HG02623 (cell line): ENCODE measurements around the gene TNFRSF4.
"Not testable (repeated sequence)": the region's sequence is repeated elsewhere in the genome, so short reads cannot be mapped to it uniquely, and the experiment has no call there.

Experiments used
- ATAC-seq: cut with Tn5 transposase; IDR thresholded peaks from one replicate; pipeline ENCODE4 v1.9.1; 2021; ENCODE audit warnings: moderate library complexity; ENCODE audit not compliant: unreplicated experiment

TNFRSF4 gene

DNA sequence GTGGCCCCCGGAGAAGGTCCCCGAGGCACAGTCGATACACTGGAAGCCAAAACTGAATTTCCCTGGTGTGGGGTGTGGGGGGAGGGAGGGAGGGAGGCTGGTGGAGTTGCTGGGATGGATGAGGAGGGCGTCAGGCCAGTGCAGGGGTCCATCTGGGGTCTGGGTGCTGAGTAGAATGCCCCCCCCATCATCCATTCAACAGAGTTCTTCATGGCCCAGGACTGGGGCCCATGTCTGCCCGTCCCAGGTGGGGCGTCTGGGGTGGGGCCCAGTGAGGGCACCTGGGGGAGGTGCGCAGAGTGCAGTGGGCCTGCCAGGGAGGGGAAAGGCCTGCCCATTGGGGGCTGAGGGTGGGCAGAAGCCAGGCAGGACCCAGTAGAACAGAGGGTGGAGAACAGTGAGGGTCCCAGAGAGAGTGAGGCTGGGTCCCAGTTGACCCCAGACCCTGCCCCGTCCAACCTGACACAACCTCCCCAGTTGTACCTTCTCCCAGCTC is 9.5 kb downstream of the TNFRSF4 start:
- no peak for ATAC-seq

DNA sequence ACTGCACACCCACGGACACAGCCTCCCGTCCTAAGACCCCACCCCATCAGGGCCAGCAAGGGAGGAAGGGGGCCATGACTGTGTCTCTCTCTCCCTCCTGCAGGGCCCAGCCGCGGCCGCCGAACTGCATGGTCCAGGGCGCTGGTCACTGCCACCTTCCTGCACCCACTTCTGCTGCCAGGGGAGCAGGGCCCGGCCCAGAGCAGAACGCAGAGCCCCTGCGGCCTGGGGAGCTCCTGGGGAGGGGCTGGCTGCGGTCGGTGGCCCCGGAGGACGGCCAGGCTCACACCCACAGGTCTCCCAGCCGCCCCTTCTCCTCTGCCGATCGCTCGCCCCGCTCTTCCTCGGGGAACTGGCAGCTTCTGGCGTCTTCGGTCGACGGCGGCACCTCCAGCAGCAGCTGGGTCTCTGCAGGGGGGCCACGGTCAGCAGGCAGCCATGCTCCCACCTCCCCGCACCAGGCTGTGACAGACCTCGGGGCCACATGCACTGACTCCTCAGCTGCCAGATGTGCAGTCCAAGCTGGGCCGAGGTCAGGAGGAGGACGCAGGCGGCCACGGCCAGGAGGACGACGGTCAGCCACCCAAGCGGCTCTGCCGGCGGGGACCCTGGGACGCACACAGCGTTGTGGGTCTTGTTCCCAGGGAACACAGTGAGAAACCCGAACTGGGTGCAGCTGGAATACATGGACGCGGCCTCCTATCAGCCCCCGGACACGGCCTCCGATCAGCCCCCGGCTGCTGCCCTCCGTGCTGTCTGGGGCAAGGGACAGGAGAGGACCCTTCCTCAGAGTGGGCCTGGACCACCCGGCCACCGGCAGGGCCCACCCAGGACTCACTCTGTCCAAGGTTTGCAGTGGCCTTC is 10.2 kb downstream of the TNFRSF4 start:
- ATAC-seq: no peak

DNA sequence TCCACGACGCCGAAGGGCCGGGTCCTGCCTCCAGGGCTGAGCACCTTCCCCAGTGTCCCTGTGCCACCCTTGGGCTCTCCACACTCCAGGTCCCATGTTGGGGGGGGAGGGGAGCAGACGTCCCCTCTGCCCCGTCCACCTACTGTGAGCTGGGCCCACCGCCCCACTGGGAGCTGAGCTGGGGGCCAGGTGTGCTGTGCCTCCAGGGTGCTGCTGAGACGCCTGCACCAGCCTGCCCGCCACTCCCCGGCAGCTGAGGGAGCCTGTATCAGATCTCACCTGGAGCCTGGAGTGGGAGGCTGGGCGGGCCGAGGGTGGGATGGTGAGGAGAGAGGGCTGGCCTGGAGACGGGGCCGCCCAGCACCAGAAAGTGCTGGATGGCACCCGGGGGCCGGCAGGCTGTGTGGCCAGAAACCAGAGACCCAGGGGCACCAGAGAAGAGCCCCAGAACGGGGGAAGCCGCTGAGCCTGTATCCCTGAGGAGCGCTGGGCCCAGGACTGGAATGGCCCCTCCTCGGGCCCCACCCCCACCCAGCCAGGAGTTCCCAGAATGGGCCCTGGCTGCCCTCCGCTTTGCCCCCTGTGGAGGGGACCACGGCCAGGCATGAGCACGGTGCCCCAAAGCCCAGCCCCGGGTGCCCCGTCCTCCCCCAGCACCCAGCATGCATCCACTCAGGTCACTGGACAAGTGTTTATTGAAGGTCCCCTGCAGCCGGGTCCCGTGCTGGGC is 11.0 kb downstream of the TNFRSF4 start:
- ATAC-seq: no peak

DNA sequence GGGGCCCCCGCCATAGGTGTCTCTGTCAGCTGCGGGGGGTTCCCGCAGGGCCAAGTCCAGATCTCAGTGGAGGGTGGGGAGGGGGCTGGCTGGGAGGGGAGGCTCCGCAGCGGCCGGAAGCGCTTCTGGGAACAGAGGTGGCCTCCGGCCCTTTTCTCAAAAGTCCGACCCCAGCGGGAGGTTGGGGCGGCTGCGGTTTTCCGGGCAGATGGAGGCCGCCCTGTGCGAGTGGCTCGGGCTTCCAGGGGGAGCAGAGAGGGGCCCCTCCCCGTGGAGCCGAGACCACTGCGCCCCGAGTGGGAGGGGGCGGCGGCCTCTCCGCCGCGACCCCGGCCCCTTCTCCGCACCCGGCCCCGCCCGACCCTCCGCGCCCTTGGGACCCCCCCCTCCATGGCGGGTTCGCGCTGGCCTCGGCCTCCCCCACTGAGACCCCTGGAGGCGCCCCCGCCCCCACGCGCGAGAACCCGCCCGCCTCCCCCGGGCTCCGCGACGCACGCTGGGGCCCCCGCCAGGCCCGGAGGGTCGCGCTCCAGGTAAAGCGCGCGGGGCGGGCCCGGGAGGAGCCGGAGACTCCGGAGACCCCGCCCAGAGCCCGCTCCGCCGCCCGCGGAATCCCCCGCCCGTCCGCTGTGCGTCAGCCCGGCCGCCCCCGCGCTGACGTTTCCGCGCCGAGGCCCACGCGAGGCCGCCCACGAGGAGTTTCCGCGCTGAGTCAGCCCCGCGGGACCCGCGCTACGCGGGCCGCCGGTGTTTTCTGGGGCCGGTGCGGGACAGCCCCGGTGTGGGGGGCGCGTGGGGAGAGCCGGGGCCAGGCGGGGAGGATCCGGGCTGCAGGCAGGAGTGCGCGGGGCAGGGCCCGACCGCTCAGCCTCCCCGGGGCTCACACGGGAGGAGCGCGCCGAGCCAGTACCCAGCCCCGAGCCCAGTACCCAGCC is 12.8 kb downstream of the TNFRSF4 start:
- no peak for ATAC-seq

DNA sequence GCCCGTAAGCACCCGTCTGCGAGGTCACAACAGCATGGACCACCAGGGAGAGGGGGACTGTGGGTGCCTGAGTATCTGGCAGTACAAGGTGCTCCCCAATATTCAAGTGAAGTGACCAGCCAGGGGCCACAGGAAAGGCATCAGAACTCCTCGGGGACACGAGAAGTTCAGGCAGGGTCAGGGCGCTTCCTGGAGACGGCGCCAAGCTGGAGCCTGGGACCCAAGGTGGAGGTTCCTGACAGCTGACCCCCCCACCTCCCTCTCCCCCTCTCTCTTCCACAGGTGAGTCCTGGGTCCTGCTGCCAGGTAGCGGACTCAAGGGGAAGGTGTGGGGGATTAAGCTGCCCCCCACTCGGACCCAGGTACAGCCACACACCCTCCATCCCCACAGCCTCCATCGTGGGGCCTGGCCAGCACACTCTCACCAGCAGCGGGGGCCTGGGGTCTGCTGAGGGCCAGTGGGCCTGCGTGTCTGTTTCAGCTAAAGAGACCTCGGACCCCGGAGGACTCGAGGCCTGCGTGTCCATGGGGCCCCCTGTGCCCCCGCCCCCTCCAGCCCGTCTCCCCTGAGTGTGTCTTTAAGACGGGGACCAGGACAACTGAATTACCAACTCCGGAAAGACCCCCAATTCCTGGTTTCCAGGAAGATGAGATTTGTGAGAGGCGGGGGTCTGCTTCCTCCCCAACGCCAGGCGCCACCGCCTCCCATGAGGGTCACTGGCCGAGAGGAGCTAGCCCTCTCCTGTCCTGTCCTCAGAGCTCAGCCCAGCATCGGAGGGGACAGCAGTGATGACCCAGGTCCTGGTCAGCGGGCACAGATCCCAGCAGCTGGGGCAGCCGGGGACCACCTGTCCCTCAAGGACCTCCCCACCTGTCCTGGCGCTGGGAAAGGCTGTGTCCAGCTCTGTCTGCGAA is 13.7 kb downstream of the TNFRSF4 start:
- no peak for ATAC-seq

DNA sequence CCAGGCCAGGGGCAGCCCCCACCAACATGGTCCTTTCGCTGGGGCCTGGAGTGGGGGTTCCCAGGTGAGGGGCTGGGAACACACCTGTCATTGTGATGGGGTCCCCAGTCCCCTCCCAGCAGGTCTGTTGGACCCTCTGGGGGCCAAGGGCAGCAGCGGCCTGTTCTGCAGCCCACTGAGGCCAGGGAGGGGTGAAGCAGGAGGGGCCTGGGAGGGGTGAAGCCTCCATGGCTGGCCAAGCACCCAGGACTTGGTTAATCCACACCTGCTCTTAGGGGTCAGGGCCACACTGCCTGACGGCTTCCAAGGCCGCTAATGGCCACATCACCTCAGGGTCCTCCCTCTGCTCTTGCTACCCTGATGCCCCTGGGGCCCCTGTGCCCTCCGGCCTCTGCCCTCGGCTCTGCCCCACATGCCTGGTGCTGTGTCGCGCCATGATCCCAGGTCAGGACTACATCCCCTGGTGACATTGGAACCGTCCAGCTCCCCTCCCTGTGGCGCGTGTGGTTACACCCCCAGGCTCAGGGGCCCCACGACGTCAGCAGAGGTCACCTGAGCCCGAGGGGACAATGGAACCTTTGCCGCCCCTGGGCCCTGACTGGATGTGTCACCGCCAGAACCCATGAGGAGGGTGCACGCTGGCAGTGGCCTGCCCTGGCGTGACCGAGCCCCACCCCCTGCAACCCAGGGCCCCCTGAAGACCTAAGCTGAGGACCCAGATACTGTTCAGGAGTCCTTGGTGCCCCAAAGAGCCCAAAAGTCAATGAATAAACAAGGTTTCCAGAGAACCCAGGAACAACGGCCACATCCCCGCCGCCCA is 14.6 kb downstream of the TNFRSF4 start:
- no peak for ATAC-seq

DNA sequence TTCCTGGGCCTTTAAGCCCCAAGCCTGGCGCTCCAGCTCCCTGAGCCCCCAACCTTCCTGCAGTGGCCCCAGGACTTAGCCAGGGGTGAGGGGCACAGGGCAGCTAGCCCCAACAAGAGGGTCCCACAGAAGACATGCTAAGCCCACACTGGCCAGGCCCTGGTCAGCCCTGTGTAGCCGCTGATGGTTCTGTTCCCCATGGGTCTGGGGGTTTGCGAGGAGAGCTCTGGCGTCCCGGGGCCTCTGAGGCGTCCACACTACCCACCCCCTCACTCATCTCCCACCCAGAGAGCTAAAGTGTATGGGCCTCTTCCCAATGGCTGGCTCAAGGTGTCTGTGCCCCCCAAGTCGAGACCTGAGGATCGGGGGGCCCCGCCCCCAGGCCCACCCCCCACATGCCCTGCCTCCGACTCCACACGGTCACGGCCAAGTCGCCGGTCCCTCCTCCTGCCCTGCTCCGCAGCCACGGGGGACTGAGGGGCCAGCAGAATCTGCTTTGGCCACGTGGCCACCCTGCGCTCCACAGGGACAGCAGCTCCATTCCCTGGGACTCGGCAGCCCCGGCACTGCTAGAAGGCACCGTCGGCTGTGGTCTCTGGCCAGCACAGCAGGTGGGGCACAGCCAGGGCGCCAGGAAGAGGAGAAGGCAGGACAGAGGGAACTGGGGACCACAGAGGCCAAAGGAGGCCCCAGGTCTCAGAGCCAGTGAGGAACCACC is 15.4 kb downstream of the TNFRSF4 start:
- ATAC-seq: no peak

DNA sequence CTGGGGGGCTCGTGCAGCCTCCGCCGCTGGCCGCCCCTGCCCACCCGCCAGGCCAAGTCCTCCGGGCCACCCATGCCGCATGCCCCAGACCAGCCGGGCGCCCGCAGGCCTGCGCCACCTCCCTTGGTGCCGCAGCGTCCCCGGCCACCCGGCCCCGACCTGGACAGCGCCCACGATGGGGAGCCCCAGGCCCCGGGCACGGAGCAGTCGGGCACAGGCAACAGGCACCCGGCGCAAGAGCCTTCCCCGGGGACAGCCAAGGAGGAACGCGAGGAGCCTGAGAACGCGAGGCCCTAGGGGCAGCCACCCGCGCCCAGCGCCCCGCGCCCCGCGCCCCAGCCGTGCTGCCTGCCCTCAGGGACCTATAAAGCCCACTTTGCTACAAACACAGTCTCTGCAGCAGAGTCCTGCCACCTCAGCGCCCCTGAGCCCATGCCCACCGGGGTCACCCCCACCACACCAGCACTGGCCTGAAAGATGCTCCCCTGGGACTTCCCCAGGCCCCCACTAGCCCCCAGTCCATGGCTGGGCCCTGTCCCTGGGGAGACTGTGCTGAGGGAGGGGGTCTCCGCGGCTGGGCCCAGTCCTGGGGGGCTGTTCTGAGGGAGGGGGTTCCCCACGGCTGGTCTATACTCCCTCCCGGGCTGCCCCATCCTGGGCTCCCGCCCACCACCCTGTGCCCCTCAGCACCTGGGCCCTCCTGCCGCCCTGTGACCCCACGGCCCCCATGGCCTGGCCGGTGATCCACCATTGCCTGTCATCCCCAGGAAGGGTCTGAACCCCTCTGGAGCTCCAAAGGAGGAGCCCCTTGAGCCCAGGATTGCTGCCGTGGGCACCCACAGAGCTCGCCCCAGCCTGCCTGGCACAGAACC is 16.2 kb downstream of the TNFRSF4 start:
- no peak for ATAC-seq

DNA sequence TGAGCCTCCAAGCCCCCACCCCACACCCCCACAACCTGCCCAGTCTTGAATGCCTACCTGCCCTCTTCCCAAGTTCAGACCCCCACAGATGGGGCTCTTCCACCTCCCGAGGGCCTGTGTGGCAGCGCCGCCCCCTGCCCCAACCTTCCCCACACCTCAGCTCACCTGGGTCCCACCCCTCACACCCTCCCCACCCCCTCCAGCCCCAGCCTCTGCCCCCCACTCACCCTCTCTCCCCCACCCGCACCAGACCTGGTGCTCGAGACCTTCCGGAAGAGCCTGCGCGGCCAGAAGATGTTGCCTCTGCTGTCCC is 16.8 kb downstream of the TNFRSF4 start:
- ATAC-seq: no peak

DNA sequence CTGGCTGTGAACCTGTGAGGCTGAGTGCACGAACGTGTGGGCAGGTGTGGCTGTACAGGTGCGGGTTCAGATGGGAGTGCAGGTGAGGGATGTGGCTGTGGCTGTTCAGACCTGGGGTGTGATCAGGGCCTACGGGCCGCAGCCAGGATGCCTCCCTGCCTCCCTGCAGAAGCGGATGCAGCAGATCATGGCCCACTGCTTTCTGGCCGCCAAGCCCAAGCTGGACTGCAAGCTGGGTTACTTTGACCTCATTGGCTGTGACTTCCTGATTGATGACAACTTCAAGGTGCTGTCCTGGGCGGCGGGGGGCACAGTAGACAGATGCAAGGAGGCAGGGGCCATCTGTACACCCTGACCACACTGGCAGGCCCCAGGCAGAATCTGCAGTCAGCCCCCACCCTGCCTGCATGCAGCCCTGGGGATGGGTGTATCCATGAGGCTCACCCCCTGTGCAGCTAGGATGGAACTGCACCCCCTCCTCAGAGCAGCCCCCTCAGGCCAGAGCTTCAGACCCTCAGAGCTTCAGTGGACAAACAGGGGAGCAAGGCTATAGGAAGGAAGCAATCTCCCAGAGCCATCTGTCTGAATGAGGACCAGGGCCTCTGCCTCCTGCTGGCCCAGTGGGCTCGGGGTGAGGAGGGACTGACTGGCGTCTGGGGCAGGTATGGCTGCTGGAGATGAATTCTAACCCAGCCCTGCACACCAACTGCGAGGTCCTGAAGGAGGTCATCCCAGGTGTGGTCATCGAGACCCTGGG is 17.3 kb downstream of the TNFRSF4 start:
- no peak for ATAC-seq

DNA sequence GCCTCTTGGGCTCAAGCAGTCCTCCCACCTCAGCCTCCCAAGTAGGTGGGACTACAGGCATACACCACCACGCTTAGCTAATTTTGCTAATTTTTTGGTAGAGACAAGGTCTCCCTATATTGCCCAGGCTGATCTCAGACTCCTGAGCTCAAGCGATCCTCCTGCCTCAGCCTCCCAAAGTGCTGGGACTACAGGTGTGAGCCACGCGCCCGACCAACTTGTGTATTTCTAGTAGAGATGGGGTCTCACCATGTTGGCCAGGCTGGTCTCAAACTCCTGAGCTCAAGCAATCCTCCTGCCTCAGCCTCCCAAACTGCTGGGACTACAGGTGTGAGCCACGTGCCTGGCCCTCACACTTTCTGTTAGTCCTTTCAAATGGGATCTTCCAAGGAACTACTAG is 18.2 kb downstream of the TNFRSF4 start:
- ATAC-seq: not testable (repeated sequence)

DNA sequence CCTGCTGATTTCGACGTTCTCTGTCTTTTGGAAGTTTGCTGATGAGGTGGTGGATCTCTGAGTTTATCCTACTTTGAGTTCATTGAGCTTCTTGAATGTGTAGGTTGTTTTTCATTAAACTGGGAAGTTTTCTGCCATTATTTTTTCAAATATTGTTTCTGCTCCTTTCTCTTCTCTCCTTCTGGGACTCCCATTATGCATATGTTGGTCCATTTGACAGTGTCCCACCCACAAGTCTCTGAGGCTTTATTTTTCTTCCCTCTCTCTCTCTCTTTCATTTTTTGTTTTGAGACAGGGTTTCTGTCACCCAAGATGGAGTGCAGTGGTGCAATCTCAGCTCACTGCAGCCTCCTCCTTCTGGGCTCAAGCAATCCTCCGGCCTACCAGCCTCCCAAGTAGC is 19.2 kb downstream of the TNFRSF4 start:
- ATAC-seq: no peak

DNA sequence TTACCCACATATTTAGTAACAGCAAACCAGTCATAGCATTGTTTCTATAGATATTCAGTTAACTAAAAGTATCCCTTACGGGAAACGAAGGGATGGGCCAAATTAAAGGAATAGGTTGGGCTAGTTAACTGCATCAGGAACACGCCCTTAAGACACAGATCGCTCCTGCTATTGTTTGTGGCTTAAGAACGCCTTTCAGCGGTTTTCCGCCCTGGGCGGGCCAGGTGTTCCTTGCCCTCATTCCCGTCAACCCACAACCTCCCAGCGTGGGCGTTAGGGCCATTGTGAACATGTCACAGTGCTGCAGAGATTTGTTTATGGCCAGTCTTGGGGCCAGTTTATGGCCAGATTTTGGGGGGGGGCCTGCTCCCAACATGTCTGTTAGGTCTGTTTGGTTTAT is 22.2 kb downstream of the TNFRSF4 start:
- no peak for ATAC-seq

DNA sequence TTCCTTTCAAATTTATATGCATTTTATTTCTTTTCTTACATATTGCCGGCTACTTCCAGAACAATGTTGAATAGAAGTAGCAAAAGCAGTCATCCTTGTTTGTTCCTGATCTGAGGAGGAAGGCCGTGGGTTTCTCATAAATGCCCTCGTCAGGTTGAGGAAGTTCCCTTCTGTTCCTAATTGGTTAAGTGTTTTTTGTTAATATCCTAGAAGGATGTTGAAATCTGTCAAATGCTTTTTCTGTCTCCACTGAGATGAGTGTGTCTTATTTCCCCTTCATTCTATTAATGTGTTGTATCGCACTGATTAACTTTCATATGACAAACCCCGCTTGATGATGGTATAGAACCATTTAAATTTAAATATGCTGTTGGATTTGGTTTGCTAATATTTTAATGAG is 24.8 kb downstream of the TNFRSF4 start:
- no peak for ATAC-seq

DNA sequence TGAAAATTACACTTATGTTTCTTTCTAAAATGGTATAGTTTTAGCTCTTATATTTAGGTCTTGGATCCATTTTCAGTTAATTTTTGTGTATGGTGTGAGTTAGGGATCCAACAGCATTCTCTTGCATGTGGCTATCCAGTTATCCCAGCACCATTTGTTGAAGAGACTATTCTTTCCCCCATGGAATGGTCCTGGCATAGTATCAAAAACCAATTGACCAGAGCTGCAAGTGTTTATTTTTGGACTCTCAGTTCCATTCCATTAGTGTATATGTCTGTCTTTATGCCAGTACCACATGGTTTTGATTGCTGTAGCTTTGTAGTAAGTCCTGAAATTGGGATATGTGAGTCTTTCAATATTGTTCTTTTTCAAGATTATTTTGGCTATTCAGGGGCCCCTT is 26.0 kb downstream of the TNFRSF4 start:
- no peak for ATAC-seq

DNA sequence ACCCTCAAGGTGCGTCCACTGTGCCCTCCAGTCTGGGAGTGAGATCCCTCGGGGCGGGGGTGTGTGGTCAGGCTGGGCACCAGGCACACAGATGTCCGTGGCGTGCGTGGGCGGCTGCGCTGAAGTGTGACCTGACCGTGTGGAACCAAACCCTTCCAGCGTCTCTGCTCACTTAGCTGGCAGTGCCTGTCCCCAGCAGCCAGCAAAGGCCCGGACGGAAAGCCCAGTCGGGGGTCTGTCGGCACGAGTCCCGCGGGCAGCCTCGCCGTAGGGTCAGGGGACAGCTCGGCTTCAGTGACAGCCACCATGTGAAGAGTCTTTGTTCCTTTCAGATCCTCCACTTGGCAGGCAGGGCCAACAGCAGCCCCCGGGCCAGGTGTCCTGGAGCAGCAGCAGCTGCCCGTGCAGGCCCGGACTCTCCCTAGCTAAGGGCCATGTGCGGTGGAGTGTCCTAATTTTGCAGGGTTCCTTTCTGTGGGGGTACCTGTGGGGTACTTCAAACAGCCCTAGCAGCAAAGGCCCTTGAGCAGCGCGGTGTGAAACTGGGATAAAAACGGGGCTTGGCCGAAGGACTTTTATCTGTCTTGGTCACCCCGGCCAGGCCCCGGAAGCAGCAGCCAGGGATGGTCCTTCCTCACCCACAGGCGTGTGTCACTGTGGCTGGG is 28.7 kb downstream of the TNFRSF4 start:
- ATAC-seq: no peak
